ENCODE data around the gene MUC5AC.
"Not testable (repeated sequence)": the region's sequence is repeated elsewhere in the genome, so short reads cannot be mapped to it uniquely, and the experiment has no call there.

MUC5AC gene

DNA sequence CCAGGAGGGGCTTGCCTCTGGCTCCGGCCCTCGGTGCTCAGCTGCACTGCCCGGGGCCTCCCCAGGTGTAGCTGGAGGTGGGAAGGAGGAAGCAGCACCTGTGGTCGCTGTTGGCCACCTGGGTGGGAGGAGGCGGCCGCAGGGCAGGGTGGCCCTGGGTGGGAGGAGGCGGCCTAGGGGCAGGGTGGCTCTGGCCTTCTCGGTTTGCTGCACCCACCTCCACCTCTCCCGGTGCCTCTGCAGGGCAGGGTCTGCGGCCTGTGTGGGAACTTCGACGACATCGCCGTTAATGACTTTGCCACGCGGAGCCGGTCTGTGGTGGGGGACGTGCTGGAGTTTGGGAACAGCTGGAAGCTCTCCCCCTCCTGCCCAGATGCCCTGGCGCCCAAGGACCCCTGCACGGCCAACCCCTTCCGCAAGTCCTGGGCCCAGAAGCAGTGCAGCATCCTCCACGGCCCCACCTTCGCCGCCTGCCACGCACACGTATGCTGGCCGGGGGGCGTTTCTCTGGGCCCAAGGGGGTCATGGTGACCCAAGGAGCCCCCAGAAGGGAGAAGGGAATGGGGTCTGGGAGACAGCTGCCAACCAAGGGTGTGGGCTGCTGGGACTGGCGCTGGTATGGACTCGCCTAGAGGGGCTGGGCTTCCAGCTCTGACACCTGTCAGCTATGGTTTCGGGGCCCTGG is 20.6 kb downstream of the MUC5AC start:
- no peak for DNase-seq

DNA sequence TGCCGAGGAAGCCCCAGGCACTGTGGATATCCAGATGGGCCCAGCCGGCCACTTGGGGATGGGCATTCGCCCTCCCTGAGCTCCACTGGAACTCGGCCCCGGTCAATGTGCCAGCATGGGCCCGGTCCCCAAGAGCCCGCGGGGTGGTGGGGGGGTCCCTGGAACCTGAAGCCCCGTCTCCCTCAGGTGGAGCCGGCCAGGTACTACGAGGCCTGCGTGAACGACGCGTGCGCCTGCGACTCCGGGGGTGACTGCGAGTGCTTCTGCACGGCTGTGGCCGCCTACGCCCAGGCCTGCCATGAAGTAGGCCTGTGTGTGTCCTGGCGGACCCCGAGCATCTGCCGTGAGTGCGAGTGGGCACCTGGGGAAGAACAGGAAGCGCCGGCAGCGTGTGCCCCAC is 21.2 kb downstream of the MUC5AC start:
- no peak for DNase-seq

DNA sequence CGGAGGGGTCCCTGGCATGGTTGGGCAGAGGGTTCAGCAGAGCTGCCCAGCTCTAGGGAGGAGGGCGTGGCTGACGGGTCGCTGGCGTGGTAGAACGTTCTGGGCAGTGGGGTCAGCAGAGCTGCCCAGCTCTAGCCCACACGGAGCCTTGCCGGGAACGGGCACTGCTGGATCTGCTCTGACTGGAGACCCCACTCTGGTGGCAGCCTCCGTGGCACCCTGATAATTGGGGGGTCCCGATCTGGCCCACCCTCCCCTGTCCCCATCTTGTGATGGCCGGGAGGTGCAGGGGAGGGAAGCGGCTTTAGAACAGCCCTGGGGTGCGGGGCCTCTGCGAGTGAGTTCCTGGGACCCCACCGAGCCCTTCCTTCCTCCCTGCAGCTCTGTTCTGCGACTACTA is 21.9 kb downstream of the MUC5AC start:
- DNase-seq = no peak

DNA sequence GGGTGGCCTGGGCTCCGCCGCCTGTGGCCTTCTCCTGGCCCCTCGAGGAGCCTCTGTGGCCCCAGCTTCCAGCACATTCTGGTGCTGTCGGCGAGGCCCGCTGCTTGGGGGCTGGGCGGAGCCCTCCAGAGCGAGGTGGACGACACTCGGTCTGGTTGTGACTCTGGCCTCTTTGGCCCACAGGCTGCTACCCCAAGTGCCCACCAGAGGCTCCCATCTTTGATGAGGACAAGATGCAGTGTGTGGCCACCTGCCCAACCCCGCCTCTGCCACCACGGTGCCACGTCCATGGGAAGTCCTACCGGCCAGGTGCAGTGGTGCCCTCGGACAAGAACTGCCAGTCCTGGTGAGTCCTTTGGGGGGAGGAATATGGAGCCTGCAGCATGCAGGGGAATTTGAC is 22.4 kb downstream of the MUC5AC start:
- no peak for DNase-seq

DNA sequence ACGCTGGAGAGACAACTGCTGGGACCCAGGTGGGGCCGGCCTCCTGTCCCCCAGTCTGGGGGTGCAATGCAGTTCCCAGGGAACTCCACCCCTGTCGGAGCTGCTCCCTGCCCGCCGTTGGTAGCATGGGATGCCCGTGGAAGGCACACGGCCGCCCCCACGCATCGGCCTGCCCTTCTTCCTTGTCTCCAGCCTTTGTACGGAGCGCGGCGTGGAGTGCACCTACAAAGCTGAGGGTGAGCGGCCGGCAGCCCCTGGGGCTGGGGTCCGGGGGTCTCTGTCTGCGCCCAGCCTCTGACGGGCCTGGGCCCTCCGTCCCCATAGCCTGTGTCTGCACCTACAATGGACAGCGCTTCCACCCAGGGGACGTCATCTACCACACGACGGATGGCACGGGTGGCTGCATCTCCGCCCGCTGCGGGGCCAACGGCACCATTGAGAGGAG is 23.2 kb downstream of the MUC5AC start:
- DNase-seq = no peak

DNA sequence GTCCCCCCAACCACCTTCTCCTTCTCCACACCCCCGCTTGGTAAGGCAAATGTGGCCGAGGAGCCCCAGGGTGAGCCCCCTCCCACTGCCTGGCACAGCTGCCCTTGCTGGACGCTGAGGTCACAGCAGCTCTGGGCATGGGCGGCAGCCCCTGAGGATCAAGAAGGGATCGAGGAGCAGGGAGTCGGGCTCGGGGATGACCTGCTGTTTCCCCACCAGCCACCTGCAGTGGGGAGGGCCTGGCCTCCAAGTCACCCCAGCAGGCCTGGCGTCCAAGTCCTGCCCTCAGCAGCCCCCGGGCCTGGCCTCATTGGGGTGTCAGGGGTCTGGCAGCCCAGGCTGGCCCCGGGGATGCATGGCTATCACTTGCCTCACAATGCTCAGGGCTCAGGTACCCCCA is 23.7 kb downstream of the MUC5AC start:
- no peak for DNase-seq

DNA sequence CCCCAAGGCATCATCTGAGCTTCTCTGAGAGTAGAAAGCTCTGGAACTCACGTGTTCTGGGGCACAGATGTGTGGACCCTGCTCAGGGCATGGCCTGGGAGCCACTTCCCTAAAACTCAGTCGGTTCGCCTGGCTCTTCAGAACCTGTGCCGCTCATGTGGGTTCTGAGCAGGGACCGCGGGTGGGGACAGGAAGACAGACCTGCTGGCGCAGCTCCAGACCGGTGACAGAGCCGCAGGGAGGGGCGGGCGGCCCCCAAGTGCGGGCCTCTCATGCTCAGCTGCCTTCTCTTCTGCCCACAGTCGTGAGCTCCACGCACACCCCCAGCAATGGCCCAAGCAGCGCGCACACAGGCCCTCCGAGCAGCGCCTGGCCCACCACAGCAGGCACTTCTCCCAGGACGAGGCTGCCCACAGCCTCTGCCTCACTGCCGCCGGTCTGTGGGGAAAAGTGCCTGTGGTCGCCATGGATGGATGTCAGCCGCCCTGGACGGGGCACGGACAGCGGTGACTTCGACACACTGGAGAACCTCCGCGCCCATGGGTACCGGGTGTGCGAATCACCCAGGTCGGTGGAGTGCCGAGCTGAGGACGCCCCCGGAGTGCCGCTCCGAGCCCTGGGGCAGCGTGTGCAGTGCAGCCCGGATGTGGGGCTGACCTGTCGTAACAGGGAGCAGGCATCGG is 24.2 kb downstream of the MUC5AC start:
- no peak for DNase-seq

DNA sequence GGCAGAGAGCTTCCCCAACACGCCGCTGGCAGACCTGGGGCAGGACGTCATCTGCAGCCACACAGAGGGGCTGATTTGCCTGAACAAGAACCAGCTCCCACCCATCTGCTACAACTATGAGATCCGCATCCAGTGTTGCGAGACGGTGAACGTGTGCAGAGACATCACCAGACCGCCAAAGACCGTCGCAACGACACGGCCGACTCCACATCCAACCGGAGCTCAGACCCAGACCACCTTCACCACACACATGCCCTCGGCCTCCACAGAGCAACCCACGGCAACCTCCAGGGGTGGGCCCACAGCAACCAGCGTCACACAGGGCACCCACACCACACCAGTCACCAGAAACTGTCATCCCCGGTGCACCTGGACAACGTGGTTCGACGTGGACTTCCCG is 26.4 kb downstream of the MUC5AC start:
- not testable (repeated sequence) for DNase-seq

DNA sequence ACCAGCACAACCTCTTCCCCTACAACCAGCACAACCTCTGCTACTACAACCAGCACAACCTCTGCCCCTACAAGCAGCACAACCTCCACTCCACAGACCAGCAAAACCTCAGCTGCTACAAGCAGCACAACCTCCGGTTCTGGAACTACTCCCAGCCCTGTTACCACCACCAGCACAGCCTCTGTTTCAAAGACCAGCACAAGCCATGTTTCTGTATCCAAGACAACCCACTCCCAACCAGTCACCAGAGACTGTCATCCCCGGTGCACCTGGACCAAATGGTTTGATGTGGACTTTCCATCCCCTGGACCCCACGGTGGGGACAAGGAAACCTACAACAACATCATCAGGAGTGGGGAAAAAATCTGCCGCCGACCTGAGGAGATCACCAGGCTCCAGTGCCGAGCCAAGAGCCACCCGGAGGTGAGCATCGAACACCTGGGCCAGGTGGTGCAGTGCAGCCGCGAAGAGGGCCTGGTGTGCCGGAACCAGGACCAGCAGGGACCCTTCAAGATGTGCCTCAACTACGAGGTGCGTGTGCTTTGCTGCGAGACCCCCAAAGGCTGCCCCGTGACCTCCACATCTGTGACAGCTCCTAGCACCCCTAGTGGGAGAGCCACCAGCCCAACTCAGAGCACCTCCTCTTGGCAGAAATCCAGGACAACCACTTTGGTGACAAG is 30.8 kb downstream of the MUC5AC start:
- DNase-seq = not testable (repeated sequence)

DNA sequence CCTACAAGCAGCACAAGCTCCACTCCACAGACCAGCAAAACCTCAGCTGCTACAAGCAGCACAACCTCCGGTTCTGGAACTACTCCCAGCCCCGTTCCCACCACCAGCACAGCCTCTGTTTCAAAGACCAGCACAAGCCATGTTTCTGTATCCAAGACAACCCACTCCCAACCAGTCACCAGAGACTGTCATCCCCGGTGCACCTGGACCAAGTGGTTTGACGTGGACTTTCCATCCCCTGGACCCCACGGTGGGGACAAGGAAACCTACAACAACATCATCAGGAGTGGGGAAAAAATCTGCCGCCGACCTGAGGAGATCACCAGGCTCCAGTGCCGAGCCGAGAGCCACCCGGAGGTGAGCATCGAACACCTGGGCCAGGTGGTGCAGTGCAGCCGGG is 32.1 kb downstream of the MUC5AC start:
- not testable (repeated sequence) for DNase-seq

DNA sequence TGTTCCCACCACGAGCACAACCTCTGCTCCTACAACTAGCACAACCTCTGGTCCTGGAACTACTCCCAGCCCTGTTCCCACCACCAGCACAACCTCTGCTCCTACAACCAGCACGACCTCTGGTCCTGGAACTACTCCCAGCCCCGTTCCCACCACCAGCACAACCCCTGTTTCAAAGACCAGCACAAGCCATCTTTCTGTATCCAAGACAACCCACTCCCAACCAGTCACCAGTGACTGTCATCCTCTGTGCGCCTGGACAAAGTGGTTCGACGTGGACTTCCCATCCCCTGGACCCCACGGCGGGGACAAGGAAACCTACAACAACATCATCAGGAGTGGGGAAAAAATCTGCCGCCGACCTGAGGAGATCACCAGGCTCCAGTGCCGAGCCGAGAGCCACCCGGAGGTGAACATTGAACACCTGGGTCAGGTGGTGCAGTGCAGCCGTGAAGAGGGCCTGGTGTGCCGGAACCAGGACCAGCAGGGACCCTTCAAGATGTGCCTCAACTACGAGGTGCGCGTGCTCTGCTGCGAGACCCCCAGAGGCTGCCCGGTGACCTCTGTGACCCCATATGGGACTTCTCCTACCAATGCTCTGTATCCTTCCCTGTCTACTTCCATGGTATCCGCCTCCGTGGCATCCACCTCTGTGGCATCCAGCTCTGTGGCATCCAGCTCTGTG is 34.2 kb downstream of the MUC5AC start:
- not testable (repeated sequence) for DNase-seq

DNA sequence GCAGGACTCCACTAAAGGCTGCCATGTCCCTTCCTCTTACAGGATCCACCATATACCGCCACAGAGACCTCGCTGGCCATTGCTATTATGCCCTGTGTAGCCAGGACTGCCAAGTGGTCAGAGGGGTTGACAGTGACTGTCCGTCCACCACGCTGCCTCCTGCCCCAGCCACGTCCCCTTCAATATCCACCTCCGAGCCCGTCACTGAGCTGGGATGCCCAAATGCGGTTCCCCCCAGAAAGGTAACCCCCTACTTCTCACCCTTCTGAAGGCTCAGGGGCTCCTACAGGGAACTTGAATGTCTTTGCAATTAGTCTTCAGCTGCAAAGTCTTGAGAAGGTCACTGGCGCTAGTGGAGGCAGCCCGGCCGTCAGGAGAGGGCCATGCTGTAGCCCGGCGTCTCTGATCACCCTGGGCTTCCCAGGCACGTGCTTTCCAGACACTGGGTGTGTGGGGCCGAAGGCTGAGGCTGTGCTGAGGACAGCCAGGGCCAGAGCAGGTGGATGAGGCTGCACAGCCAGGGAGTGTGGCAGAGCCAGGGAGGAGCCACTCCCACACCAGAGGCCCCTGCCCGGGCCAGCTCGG is 35.1 kb downstream of the MUC5AC start:
- no peak for DNase-seq

DNA sequence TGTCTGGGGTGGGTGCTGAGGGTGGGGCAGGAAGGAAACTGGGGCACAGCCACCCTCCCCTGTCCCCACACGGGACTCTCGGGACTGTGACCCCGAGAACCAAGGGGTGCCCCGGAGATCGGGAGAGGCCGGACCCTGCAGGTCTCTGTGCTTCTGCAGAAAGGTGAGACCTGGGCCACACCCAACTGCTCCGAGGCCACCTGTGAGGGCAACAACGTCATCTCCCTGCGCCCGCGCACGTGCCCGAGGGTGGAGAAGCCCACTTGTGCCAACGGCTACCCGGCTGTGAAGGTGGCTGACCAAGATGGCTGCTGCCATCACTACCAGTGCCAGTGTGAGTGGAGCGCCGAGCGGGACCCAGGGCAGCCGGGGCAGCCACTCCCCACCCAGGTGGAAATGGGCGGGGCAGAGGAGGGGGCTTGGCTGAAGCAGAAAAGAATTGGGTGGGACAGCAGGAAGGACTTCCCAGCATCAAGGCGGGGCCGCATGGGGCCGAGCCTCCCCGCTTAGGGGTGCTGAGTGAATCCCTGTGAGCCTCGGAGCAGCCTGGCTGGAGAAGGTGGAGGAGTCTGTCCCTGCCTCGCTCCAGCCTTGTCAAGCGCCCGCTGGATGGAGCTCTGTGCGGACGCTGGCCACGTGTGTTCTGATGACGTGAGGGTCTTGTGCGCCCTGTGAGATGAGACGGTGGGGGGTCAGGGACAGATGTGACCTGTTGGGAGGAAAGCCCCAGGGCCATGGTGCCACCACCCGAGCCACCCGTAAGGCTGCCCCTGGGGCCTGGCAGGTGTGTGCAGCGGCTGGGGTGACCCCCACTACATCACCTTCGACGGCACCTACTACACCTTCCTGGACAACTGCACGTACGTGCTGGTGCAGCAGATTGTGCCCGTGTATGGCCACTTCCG is 35.8 kb downstream of the MUC5AC start:
- DNase-seq = no peak

DNA sequence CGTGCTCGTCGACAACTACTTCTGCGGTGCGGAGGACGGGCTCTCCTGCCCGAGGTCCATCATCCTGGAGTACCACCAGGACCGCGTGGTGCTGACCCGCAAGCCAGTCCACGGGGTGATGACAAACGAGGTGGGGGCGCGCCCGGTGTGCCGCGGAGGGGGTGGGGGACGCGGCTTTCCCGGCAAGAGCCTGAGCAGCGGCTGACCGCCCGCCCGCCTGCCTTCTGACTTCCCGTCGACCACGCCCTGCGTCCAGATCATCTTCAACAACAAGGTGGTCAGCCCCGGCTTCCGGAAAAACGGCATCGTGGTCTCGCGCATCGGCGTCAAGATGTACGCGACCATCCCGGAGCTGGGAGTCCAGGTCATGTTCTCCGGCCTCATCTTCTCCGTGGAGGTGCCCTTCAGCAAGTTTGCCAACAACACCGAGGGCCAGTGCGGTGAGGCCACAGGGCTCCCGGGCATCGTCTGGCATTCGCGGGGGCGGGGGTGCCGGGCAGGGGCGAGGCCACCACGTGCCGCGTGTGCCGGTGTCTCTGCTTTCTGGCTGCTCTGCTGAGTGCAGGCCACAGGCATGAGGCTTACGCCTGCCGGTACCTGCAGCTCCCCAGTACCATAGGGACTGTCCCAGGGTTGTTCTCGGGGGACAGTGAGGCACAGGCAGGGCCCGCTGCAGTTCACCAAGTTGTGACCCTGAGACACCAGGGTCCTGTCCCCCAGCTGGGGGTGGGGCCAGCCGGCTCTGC is 36.7 kb downstream of the MUC5AC start:
- DNase-seq = no peak

DNA sequence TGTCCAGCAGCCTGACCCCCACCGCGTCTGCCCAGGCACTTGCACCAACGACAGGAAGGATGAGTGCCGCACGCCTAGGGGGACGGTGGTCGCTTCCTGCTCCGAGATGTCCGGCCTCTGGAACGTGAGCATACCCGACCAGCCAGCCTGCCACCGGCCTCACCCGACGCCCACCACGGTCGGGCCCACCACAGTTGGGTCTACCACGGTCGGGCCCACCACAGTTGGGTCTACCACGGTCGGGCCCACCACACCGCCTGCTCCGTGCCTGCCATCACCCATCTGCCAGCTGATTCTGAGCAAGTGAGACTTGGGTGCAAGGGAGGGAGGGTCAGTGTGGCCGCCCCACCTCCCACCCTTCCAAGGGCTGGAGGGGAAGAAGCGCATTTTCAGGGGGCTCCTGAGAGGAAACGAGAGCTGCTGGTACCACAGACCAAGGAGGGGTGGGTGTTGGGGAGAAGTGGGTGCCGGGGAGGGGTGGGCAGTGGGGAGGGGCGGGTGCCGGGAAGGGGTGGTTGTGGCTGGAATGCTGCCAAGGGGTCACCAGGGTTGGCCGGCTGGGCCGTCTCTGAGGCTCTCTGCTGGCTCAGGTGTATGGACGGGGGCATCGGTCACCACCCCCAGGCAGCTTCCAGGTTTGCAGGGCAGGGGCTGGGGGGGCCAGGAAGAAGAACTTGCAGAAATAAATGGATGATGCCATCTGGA is 37.4 kb downstream of the MUC5AC start:
- DNase-seq = no peak

DNA sequence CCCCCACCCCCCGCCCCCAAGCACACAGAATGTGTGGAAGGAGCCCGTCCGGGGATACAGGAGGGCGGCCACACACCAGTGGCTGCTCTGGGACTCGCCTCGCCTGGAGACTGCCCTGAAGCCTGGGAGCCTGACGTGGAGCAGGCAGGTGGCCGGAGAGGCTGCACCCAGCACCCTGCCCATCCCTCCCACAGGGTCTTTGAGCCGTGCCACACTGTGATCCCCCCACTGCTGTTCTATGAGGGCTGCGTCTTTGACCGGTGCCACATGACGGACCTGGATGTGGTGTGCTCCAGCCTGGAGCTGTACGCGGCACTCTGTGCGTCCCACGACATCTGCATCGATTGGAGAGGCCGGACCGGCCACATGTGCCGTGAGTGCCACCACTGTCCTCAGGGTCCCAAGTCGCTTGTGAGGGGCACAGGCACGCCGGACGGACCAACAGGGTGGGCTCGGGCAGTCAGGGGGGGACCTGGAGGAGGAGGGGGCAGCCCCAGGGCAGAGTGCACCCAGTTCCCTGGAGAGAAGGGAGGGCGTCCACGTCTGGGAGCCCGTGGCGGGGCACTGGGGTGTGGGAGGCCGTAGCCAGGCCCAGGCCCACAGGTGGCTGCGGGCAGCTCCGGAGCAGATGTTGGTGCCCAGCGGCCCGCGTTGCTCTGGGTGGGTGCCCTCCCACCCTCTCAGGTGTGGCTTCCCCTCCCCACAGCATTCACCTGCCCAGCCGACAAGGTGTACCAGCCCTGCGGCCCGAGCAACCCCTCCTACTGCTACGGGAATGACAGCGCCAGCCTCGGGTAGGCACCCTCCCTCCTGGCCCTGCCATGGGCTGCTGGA is 38.1 kb downstream of the MUC5AC start:
- DNase-seq = no peak

DNA sequence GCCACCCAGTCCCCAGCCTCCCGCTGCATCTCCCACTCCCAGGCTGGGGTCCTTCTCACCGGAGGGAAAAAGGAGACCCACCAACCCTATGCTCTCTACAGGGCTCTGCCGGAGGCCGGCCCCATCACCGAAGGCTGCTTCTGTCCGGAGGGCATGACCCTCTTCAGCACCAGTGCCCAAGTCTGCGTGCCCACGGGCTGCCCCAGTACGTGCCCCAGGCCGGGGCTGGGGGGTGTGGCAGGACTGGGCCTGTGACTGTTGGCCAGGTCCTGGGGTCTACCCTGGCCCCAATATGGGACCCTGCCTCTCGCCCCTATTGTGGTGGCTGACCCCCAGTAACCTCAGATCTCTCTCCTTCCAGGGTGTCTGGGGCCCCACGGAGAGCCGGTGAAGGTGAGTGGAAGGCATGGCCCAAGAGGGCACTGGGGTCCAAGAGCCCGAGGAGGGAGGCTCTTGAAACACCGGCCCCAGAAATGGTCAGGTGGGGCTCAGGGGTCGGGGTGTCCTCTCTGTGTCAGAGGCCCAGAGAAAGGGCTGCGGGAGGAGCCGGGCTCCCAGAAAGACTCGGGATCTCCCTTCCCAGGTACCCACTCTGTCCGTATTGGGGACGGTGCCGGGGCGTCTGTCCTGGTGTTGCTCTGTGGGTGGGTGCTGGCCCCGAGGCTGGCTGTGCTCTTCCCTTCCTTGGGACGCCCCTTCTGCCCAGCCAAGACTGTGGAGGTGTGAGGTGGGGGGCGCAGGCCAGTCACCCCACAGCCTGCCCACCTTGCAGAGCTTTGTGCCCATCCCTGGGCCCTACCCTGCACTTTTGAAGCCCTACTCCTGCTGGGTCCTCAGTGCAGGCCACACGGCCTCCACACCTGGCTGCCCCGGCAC is 39.0 kb downstream of the MUC5AC start:
- DNase-seq = no peak

DNA sequence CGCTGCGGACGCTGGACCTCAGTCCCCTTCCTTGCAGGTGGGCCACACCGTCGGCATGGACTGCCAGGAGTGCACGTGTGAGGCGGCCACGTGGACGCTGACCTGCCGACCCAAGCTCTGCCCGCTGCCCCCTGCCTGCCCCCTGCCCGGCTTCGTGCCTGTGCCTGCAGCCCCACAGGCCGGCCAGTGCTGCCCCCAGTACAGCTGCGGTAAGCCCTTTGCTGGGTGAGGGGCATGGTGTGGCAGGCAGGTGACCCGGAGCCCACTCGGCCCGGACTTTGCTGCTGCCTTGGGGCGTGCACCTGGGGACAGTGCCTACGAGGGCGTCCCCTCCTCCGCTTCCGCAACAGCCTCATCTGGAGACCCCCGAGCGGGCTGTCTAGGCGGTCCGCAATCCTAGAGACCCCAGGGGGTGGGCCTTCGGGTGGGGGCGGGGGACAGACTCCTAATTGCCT is 39.7 kb downstream of the MUC5AC start:
- no peak for DNase-seq
